Measurements from ENCODE around the gene UTF1.
"Not testable (repeated sequence)": the region's sequence is repeated elsewhere in the genome, so short reads cannot be mapped to it uniquely, and the experiment has no call there.

The UTF1 gene

DNA sequence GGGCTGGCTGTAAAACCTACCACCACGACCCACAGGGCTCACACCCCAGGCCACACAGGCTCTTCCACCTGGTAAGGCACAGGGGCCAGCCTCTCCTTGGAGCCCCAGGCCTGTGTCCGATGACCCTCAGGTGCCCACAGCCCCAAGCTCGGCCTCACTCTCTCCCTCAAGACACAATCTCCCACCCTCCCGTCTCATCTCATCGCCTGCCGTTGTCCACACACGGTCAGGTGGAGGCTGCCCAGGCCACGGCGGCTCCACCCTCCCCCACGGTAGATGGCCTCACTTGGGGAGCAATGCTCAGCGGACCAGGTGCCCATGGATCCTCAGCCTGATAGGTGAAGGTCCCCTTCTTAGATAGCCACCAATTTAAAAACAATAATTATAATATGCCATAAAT lies 8.7 kb upstream of the UTF1 start:
- H3K4me3 ChIP-seq (ENCODE audit: low read depth, low read length): no peak overlapping the region
- TF ChIP-seq, protein P1, sequence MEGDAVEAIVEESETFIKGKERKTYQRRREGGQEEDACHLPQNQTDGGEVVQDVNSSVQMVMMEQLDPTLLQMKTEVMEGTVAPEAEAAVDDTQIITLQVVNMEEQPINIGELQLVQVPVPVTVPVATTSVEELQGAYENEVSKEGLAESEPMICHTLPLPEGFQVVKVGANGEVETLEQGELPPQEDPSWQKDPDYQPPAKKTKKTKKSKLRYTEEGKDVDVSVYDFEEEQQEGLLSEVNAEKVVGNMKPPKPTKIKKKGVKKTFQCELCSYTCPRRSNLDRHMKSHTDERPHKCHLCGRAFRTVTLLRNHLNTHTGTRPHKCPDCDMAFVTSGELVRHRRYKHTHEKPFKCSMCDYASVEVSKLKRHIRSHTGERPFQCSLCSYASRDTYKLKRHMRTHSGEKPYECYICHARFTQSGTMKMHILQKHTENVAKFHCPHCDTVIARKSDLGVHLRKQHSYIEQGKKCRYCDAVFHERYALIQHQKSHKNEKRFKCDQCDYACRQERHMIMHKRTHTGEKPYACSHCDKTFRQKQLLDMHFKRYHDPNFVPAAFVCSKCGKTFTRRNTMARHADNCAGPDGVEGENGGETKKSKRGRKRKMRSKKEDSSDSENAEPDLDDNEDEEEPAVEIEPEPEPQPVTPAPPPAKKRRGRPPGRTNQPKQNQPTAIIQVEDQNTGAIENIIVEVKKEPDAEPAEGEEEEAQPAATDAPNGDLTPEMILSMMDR (conservative IDR thresholded peaks at IDR 0.05; ENCODE audit: low read depth, low read length): no peak
- no peak for DNase-seq (ENCODE audit: low read depth)

DNA sequence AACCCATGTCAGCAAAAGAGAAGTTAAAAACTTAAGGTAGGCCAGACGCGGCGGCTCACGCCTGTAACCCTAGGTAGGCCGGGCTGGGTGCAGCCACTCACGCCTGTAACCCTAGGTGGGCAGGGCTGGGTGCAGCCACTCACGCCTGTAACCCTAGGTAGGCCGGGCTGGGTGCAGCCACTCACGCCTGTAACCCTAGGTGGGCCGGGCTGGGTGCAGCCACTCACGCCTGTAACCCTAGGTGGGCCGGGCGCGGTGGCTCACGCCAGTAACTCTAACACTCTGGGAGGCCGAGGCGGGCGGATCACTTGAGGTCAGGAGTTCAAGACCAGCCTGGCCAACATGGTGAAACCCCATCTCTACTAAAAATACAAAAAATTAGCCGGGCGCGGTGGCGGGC lies 8.3 kb upstream of the UTF1 start:
- not testable (repeated sequence) for H3K4me3 ChIP-seq (ENCODE audit: low read depth, low read length); DNase-seq (ENCODE audit: low read depth)

DNA sequence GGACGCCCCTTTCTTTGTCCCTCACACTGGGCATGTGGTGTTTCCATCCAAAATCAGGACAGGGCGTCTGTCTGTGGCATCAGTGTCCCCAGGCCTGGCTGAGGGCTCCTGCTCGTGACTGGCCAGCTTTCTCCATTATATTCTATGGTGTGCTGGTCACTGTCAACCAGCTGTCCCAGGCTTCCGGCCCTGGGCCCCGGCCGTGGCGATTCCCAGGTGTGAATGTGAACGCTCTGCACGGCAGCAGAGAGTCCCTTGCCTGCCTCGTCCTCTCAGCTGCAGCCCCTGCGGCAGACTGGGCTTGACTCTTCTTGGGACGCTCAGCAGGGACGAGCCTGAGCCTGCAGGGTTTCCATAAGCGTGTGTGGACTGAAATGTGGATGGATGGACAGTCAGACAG lies 5.9 kb upstream of the UTF1 start:
- no peak for DNase-seq (ENCODE audit: low read depth)
- TF ChIP-seq, protein P1 (conservative IDR thresholded peaks at IDR 0.05; ENCODE audit: low read depth, low read length): no peak
- no peak overlapping the region for H3K4me3 ChIP-seq (ENCODE audit: low read depth, low read length)

DNA sequence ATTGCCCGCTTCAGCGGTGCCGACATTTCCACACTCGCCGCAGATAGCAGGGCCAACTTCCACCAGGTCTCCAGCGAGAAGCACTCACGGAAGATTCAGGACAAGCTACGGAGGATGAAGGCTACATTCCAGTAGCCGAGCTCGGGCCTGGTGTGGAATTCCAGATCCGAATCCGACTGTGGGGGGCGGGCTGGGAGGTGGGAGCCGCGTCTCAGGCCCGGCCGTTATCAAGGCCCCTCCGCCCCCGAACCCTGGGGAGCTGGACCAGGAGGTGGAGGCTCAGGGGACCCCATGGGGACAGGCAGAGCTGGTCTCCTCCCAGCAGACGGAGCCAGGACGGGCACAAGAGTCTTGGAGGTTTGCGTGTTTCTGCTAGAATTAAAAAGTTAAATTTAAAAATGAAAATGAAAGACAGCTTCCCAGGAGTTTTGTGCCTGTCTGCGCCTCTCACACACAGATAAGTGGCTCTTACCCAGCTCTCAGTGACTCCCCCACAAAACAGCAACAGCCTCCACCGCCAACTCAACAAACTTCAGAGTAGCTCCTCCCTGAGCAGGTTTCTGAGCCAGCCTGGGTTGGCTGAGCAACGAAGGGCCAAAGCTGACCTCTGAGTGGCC lies 5.2 kb upstream of the UTF1 start:
- no peak for DNase-seq (ENCODE audit: low read depth)
- H3K4me3 ChIP-seq (ENCODE audit: low read depth, low read length): no peak overlapping the region
- TF ChIP-seq, protein P1 (conservative IDR thresholded peaks at IDR 0.05; ENCODE audit: low read depth, low read length): no peak

DNA sequence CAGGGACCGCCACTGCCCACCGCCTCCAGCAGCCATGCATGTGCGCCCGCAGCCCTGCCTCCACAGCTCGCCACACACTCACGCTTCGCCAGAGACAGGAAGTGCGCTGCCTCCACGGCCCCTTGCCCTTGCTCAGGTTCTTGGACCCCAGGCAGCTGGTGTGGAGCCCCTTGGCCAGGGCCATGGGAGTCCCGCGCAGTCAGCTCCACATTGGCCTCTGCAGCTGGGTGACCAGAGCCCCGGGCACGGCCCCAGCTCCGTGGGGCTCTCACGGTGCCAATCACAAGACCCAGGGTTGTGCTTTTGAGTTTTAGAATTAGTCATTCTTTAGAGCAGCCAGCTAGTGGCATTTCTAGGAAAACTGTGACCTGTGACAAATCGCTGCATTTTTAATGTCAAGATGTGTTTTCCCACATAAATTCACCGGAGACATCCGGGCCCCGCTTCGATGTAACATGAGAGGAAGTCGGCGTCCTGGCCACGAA lies 4.3 kb upstream of the UTF1 start:
- no peak for DNase-seq (ENCODE audit: low read depth)
- TF ChIP-seq, protein P1 (conservative IDR thresholded peaks at IDR 0.05; ENCODE audit: low read depth, low read length): no peak
- H3K4me3 ChIP-seq (ENCODE audit: low read depth, low read length): no peak overlapping the region

DNA sequence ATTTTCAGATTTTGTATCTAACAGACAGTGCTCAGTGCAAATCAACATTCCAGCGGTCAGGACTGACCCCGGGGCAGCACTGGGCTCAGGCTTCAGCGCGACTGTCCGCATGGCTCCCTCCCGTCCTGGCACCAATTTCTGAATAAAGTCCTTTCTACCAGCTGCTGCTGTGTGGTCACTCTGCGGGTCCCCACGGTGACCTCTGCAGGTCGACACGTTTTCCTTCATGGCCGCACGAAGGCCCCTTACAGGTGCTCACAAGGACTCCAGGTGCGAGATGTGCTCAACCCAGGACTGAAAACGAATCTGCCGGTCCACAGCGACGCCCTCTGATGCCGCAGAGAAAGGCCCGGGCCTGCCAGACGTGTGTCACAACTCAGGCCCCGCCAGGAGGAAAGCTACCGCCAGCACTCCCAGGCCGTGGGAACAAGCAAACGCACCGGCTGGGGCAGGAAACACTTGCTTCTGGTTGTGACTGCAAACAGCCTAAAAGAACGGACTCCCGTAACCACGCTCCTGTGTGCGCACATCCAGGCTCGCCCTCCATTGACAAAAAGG lies 3.7 kb upstream of the UTF1 start:
- no peak for DNase-seq (ENCODE audit: low read depth)
- TF ChIP-seq, protein P1 (conservative IDR thresholded peaks at IDR 0.05; ENCODE audit: low read depth, low read length): no peak
- no peak overlapping the region for H3K4me3 ChIP-seq (ENCODE audit: low read depth, low read length)

DNA sequence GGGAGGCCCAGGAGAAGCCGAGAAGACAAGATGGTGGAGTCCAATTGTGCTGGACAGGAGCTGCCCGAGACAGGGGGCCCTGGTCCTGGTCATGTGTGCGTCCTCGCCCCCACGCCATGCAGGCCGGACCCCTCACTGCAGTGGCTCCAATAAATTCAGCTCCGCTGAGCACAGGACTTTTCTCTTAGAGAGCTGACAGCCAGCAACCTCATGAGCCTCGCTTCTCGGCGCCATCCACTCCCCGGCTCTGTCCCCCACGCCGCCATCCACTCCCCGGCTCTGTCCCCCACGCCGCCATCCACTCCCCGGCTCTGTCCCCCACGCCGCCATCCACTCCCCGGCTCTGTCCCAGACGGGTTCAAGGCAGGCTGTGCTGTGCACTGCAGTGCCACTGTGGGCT lies 2.8 kb upstream of the UTF1 start:
- TF ChIP-seq, protein P1 (conservative IDR thresholded peaks at IDR 0.05; ENCODE audit: low read depth, low read length): no peak
- no peak for DNase-seq (ENCODE audit: low read depth)
- H3K4me3 ChIP-seq (ENCODE audit: low read depth, low read length): no peak overlapping the region
